GM20000 (cell line): ENCODE measurements around the gene EEA1.

Experiments
- DNase-seq: peaks from one replicate; pipeline ENCODE4 v3.0.0; 2012; ENCODE audit warnings: low spot score
- CTCF ChIP-seq: IDR thresholded peaks from 2 replicates; pipeline ENCODE4 v1.5.1; 2012; ENCODE audit warnings: mild to moderate bottlenecking, control low read depth; ENCODE audit errors: extremely low read depth, missing control alignments

The EEA1 gene

GRCh38 chr12:92949466-92949865 lies 20.4 kb upstream of the EEA1 start:
- no peak for TF ChIP-seq CTCF

GRCh38 chr12:92947589-92948215 lies 18.6 kb upstream of the EEA1 start:
- no peak for DNase-seq
- no peak for TF ChIP-seq CTCF

More at GRCh38 chr12:92949466-92949865, 20.4 kb upstream of the EEA1 start:
- DNase-seq: no peak

- no peak for DNase-seq
- no peak for TF ChIP-seq CTCF
Observed at GRCh38 chr12:92945659-92946220, 16.6 kb upstream of the EEA1 start.

- DNase-seq: no peak
- no peak for TF ChIP-seq CTCF
Observed at GRCh38 chr12:92943482-92944250, 14.6 kb upstream of the EEA1 start.

- DNase-seq: no peak
- TF ChIP-seq CTCF: no peak
Observed at GRCh38 chr12:92942905-92943304, 13.8 kb upstream of the EEA1 start.

GRCh38 chr12:92939116-92939515 lies 10.0 kb upstream of the EEA1 start:
- TF ChIP-seq CTCF: no peak

GRCh38 chr12:92938638-92939037 lies 9.5 kb upstream of the EEA1 start:
- no peak for DNase-seq
- no peak for TF ChIP-seq CTCF

More at GRCh38 chr12:92939116-92939515, 10.0 kb upstream of the EEA1 start:
- no peak for DNase-seq
